VCaP (cell line): ENCODE results near the gene PRKCA.

Experiments
- H3K27ac ChIP-seq: fragments of 450-650 bp; 2 replicates; pipeline ENCODE4 v1.5.1; 2017
- CTCF ChIP-seq: fragments of 450-650 bp; conservative IDR thresholded peaks from 2 replicates; pipeline ENCODE4 v1.5.1; 2017; ENCODE audit warnings: mild to moderate bottlenecking, moderate library complexity

The PRKCA gene

GRCh38 chr17:66837885-66838665, 535.7 kb downstream of the PRKCA start:
- TF ChIP-seq CTCF: no peak
- H3K27ac ChIP-seq: no peak overlapping the region

GRCh38 chr17:66839616-66840015, 537.2 kb downstream of the PRKCA start:
- no peak overlapping the region for H3K27ac ChIP-seq
- no peak for TF ChIP-seq CTCF

- TF ChIP-seq CTCF: no peak
- no peak overlapping the region for H3K27ac ChIP-seq
These were observed 537.6 kb downstream of the PRKCA start for GRCh38 chr17:66840061-66840460.

GRCh38 chr17:66841328-66841727, 538.9 kb downstream of the PRKCA start:
- peak; percentile 68 for TF ChIP-seq CTCF

GRCh38 chr17:66841744-66842143, 539.3 kb downstream of the PRKCA start:
- H3K27ac ChIP-seq: no peak overlapping the region
- no peak for TF ChIP-seq CTCF

More at GRCh38 chr17:66841328-66841727, 538.9 kb downstream of the PRKCA start:
- H3K27ac ChIP-seq: no peak overlapping the region

- TF ChIP-seq CTCF: no peak
- no peak overlapping the region for H3K27ac ChIP-seq
These were observed 540.1 kb downstream of the PRKCA start for GRCh38 chr17:66842505-66842904.

- H3K27ac ChIP-seq: no peak overlapping the region
- no peak for TF ChIP-seq CTCF
These were observed 540.5 kb downstream of the PRKCA start for GRCh38 chr17:66842959-66843358.
